ENCODE measurements around the gene STRBP. TPM values are rescaled to one million over a fixed set of nuclear protein-coding genes. Genes with fewer than 3 reads are reported as not detected.
A peak's percentile ranks its signal among the peaks of the same experiment; 100 is the strongest.

STRBP gene
- total and polyA plus RNA-seq, 2 of the 8 experiments (the other 6 are each of a cell fraction or from before 2014, with no cell fraction given), result 29.7 to 105 TPM

DNA sequence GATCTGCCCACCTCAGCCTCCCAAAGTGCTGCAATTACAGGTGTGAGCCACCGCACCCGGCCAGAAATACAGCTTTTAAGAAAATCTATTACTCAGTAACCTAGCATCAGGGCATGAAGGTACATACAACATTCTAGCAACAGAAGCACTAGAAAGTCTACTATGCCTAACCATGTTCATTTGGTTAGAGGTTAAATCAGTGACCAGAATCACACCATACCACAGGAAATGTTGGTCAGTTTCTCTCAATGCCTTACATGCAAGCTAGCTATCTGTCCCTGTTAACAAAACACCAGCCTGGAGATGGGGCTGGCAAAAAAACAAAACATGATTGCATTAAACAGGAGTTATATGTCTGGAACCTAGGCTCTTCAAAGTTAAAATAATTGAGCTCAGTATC, 104.1 kb downstream of the STRBP start:
- no peaks in the 10 kb centered on the region for H3K23me2 ChIP-seq (ENCODE audit: low read depth, low read length)
- ChIA-PET CTCF (ENCODE audit: partially characterized antibody) (interaction anchor here (0.9 to 2.3 kb wide), 6 partner anchors 9 to 186 kb away, joined by 3 to 6 read pairs (median 4); no protein-coding TSS in a partner anchor), POLR2A (ENCODE audit: partially characterized antibody) (interaction anchor here (0.6 to 1.9 kb wide), 3 partner anchors 10 to 41 kb away, joined by 3 to 9 read pairs (median 3); no protein-coding TSS in a partner anchor)
- H3K79me2 ChIP-seq (ENCODE audit: control insufficient read depth in 1 of 2, insufficient read depth in 2 of 2, low read length in 2 of 2), result peaks cover 0 to under 1% of the 10 kb centered on the region in 2 experiments; a peak in 1 of 4 replicates
- H3K4me3 ChIP-seq (ENCODE audit: extremely low read depth in 1 of 4, insufficient read depth in 2 of 4, low read depth in 3 of 4, low read length in 4 of 4), result no peak overlapping the region
- no peak overlapping the region for H3K27ac ChIP-seq (ENCODE audit: low read depth, low read length)
- no peak overlapping the region for H2BK120ac ChIP-seq (replicated peaks; ENCODE audit: low read depth, low read length)
- 95% methylated on average over 2 of the region's 2 CpGs; no CpG with 5 or more reads in 1 of the 2 experiments for WGBS, 2 experiments (ENCODE audit: extremely low coverage in 1 of 2, insufficient coverage in 1 of 2, insufficient read length in 1 of 2, insufficient replicate concordance in 2 of 2, low coverage in 1 of 2, low lambda C conversion rate in 2 of 2, missing lambda C conversion rate in 1 of 2)
- H3K4ac ChIP-seq (replicated peaks; ENCODE audit: insufficient read length, low read depth, low read length), result no peak overlapping the region
- no peak overlapping the region for H2AFZ ChIP-seq (ENCODE audit: low read length)
- H2BK5ac ChIP-seq (ENCODE audit: low read depth, low read length), result no peak overlapping the region
- H2BK12ac ChIP-seq (ENCODE audit: low read depth, low read length), result no peak overlapping the region
- H3K18ac ChIP-seq (ENCODE audit: extremely low read depth, low read length), result no peak overlapping the region
- H3K79me1 ChIP-seq (ENCODE audit: low read depth, low read length), result no peaks in the 10 kb centered on the region; the same call in 1 of the 2 replicates
- H2BK15ac ChIP-seq (ENCODE audit: low read length), result no peak overlapping the region
- no peaks in the 10 kb centered on the region for H3K9me3 ChIP-seq (ENCODE audit: insufficient read depth in 2 of 2, low read depth in 1 of 2, low read length in 1 of 2)
- H3K4me2 ChIP-seq (ENCODE audit: insufficient read depth in 1 of 2, low read depth in 2 of 2, low read length in 2 of 2), result no peak overlapping the region
- H3K56ac ChIP-seq (replicated peaks; ENCODE audit: insufficient read length, low read depth, low read length), result no peak overlapping the region
- no peak overlapping the region for H3K14ac ChIP-seq (ENCODE audit: insufficient read length)
- H3K9ac ChIP-seq (replicated peaks in 1 of 4; ENCODE audit: extremely low read depth in 1 of 4, low read depth in 3 of 4, low read length in 3 of 4), result no peak overlapping the region
- no peak overlapping the region for H4K8ac ChIP-seq (ENCODE audit: extremely low read depth, insufficient read depth, low read length)
- no peak overlapping the region for H4K5ac ChIP-seq (ENCODE audit: insufficient read length, low read depth, low read length)
- H3K36me3 ChIP-seq (ENCODE audit: control insufficient read depth in 2 of 4, insufficient read depth in 4 of 4, low read length in 3 of 4), result no peaks in the 10 kb centered on the region; a peak in 1 of 8 replicates
- peak; percentile 13 for FAIRE-seq
- no peak overlapping the region for H2BK20ac ChIP-seq (ENCODE audit: low read length)
- no peaks in the 10 kb centered on the region for H3K27me3 ChIP-seq (replicated peaks in 1 of 4; ENCODE audit: control insufficient read depth in 3 of 4, extremely low read depth in 1 of 4, insufficient read depth in 3 of 4, low read length in 3 of 4)
- no peaks in the 10 kb centered on the region for H3K4me1 ChIP-seq (replicated peaks in 1 of 4; ENCODE audit: control insufficient read depth in 3 of 4, insufficient read depth in 4 of 4, low read length in 3 of 4)
- no peak overlapping the region for H3K23ac ChIP-seq (ENCODE audit: insufficient read length)
- no peak overlapping the region for H4K91ac ChIP-seq (replicated peaks; ENCODE audit: insufficient read length, low read length)
- H2AK5ac ChIP-seq (ENCODE audit: low read depth, low read length), result no peak overlapping the region
- H4K20me1 ChIP-seq (replicated peaks in 1 of 2; ENCODE audit: control insufficient read depth in 1 of 2, insufficient read depth in 2 of 2, low read length in 2 of 2), result no peaks in the 10 kb centered on the region
- no peak for DNase-seq (ENCODE audit: low read depth in 1 of 2, low spot score in 2 of 2)
- TF ChIP-seq HDAC2 (IDR thresholded peaks at IDR 0.05; ENCODE audit: borderline replicate concordance in 1 of 2, low read depth in 2 of 2, low read length in 2 of 2) (no peak), PHF8 (conservative IDR thresholded peaks at IDR 0.05; ENCODE audit: low read depth, low read length) (no peak), KDM1A (IDR thresholded peaks at IDR 0.05; ENCODE audit: borderline replicate concordance, low read length) (no peak), JUN (IDR thresholded peaks at IDR 0.05; ENCODE audit: low read depth, low read length) (no peak), SIX5 (IDR thresholded peaks at IDR 0.05; ENCODE audit: low read depth, low read length) (no peak), ASH2L (IDR thresholded peaks at IDR 0.05; ENCODE audit: low read length) (no peak), SP2 (IDR thresholded peaks at IDR 0.05; ENCODE audit: low read length) (no peak), E2F6 (IDR thresholded peaks at IDR 0.05) (no peak), RAD21 (IDR thresholded peaks at IDR 0.05 in 1 of 2, conservative IDR thresholded peaks at IDR 0.05 in 1 of 2; ENCODE audit: low read depth in 2 of 2, low read length in 2 of 2) (no peak), TAF7 (optimal IDR thresholded peaks at IDR 0.05; ENCODE audit: borderline replicate concordance, low read depth, low read length) (no peak)
- TF ChIP-seq, protein P1, sequence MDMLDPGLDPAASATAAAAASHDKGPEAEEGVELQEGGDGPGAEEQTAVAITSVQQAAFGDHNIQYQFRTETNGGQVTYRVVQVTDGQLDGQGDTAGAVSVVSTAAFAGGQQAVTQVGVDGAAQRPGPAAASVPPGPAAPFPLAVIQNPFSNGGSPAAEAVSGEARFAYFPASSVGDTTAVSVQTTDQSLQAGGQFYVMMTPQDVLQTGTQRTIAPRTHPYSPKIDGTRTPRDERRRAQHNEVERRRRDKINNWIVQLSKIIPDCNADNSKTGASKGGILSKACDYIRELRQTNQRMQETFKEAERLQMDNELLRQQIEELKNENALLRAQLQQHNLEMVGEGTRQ (IDR thresholded peaks at IDR 0.05; ENCODE audit: low read length), result no peak

Data from H1 (cell line).